ENCODE results near the gene SWAP70.
A peak's percentile ranks its signal among the peaks of the same experiment; 100 is the strongest.

The SWAP70 gene

GRCh38 chr11:9708544-9708943, 44.7 kb downstream of the SWAP70 start:
- Histone ChIP-seq H3K4me1 (ENCODE audit: insufficient read depth, low read length) (peaks cover 25% of the 10 kb centered on the region), H3K36me3 (ENCODE audit: insufficient read depth, low read length) (peaks cover 7% of the 10 kb centered on the region; the same call in 1 of the 2 replicates), H3K27ac (ENCODE audit: low read depth, low read length) (no peak overlapping the region), H3K27me3 (ENCODE audit: insufficient read depth, low read length) (no peaks in the 10 kb centered on the region), H3K4me3 (ENCODE audit: low read length) (no peak overlapping the region), H3K9ac (ENCODE audit: low read depth, low read length) (no peak overlapping the region), H3K9me3 (ENCODE audit: insufficient read depth, low read depth, low read length) (no peaks in the 10 kb centered on the region)
- 96% methylated on average over 1 of the region's 1 CpG for WGBS

GRCh38 chr11:9710223-9710622, 46.3 kb downstream of the SWAP70 start:
- no peak overlapping the region for H3K9ac ChIP-seq (ENCODE audit: low read depth, low read length)
- peaks cover 25% of the 10 kb centered on the region for H3K4me1 ChIP-seq (ENCODE audit: insufficient read depth, low read length)
- 0 out of 2 replicates have a peak, but pooled peaks cover 2% of the 10 kb centered on the region for H3K9me3 ChIP-seq (ENCODE audit: insufficient read depth, low read depth, low read length)
- no peak overlapping the region for H3K27ac ChIP-seq (ENCODE audit: low read depth, low read length)
- WGBS = 87% methylated on average over 4 of the region's 4 CpGs
- H3K27me3 ChIP-seq (ENCODE audit: insufficient read depth, low read length) = no peaks in the 10 kb centered on the region
- H3K4me3 ChIP-seq (ENCODE audit: low read length) = no peak overlapping the region
- peaks cover 18% of the 10 kb centered on the region for H3K36me3 ChIP-seq (ENCODE audit: insufficient read depth, low read length)

- no peak overlapping the region for H3K9ac ChIP-seq (ENCODE audit: low read depth, low read length)
- peak overlapping the region; percentile 17; the same call in 1 of the 2 replicates for H3K27ac ChIP-seq (ENCODE audit: low read depth, low read length)
- H3K4me3 ChIP-seq (ENCODE audit: low read length) = no peak overlapping the region
- H3K4me1 ChIP-seq (ENCODE audit: insufficient read depth, low read length) = peaks cover 25% of the 10 kb centered on the region
- peaks cover 25% of the 10 kb centered on the region for H3K36me3 ChIP-seq (ENCODE audit: insufficient read depth, low read length)
- 0 out of 2 replicates have a peak, but pooled peaks cover 2% of the 10 kb centered on the region for H3K9me3 ChIP-seq (ENCODE audit: insufficient read depth, low read depth, low read length)
- WGBS = 98% methylated on average over 1 of the region's 1 CpG
- no peaks in the 10 kb centered on the region for H3K27me3 ChIP-seq (ENCODE audit: insufficient read depth, low read length)
Measured at GRCh38 chr11:9710852-9711251, 47.0 kb downstream of the SWAP70 start.

- Histone ChIP-seq H3K9me3 (ENCODE audit: insufficient read depth, low read depth, low read length) (0 out of 2 replicates have a peak, but pooled peaks cover 2% of the 10 kb centered on the region), H3K4me1 (ENCODE audit: insufficient read depth, low read length) (peaks cover 25% of the 10 kb centered on the region), H3K27ac (ENCODE audit: low read depth, low read length) (peak overlapping the region; percentile 17; the same call in 1 of the 2 replicates), H3K36me3 (ENCODE audit: insufficient read depth, low read length) (peaks cover 25% of the 10 kb centered on the region), H3K9ac (ENCODE audit: low read depth, low read length) (no peak overlapping the region), H3K4me3 (ENCODE audit: low read length) (no peak overlapping the region), H3K27me3 (ENCODE audit: insufficient read depth, low read length) (no peaks in the 10 kb centered on the region)
- 71% methylated on average over 7 of the region's 7 CpGs for WGBS
Measured at GRCh38 chr11:9711454-9712307, 47.8 kb downstream of the SWAP70 start.

- Histone ChIP-seq H3K9me3 (ENCODE audit: insufficient read depth, low read depth, low read length) (0 out of 2 replicates have a peak, but pooled peaks cover 2% of the 10 kb centered on the region), H3K36me3 (ENCODE audit: insufficient read depth, low read length) (peaks cover 25% of the 10 kb centered on the region), H3K27me3 (ENCODE audit: insufficient read depth, low read length) (no peaks in the 10 kb centered on the region), H3K4me1 (ENCODE audit: insufficient read depth, low read length) (peaks cover 22% of the 10 kb centered on the region), H3K4me3 (ENCODE audit: low read length) (no peak overlapping the region), H3K27ac (ENCODE audit: low read depth, low read length) (no peak overlapping the region), H3K9ac (ENCODE audit: low read depth, low read length) (no peak overlapping the region)
- 87% methylated on average over 5 of the region's 5 CpGs for WGBS
Measured at GRCh38 chr11:9714272-9714940, 50.5 kb downstream of the SWAP70 start.

- peaks cover 28% of the 10 kb centered on the region for H3K36me3 ChIP-seq (ENCODE audit: insufficient read depth, low read length)
- no peak overlapping the region for H3K4me3 ChIP-seq (ENCODE audit: low read length)
- no peak overlapping the region for H3K9ac ChIP-seq (ENCODE audit: low read depth, low read length)
- peaks cover 6% of the 10 kb centered on the region for H3K4me1 ChIP-seq (ENCODE audit: insufficient read depth, low read length)
- WGBS = 78% methylated on average over 4 of the region's 4 CpGs
- no peaks in the 10 kb centered on the region for H3K27me3 ChIP-seq (ENCODE audit: insufficient read depth, low read length)
- H3K9me3 ChIP-seq (ENCODE audit: insufficient read depth, low read depth, low read length) = 0 out of 2 replicates have a peak, but pooled peaks cover 2% of the 10 kb centered on the region
- H3K27ac ChIP-seq (ENCODE audit: low read depth, low read length) = no peak overlapping the region
Measured at GRCh38 chr11:9716275-9717039, 52.6 kb downstream of the SWAP70 start.

GRCh38 chr11:9717040-9717357, 53.1 kb downstream of the SWAP70 start:
- Histone ChIP-seq H3K27me3 (ENCODE audit: insufficient read depth, low read length) (no peaks in the 10 kb centered on the region), H3K9ac (ENCODE audit: low read depth, low read length) (no peak overlapping the region), H3K4me3 (ENCODE audit: low read length) (no peak overlapping the region), H3K9me3 (ENCODE audit: insufficient read depth, low read depth, low read length) (0 out of 2 replicates have a peak, but pooled peaks cover 2% of the 10 kb centered on the region), H3K4me1 (ENCODE audit: insufficient read depth, low read length) (peaks cover under 1% of the 10 kb centered on the region; the same call in 1 of the 2 replicates), H3K27ac (ENCODE audit: low read depth, low read length) (no peak overlapping the region), H3K36me3 (ENCODE audit: insufficient read depth, low read length) (peaks cover 28% of the 10 kb centered on the region)
- 96% methylated on average over 3 of the region's 3 CpGs for WGBS

- 0 out of 2 replicates have a peak overlapping the region, but pooled peaks have one; percentile 7 for H3K27ac ChIP-seq (ENCODE audit: low read depth, low read length)
- no peaks in the 10 kb centered on the region for H3K27me3 ChIP-seq (ENCODE audit: insufficient read depth, low read length)
- peaks cover 6% of the 10 kb centered on the region for H3K4me1 ChIP-seq (ENCODE audit: insufficient read depth, low read length)
- H3K36me3 ChIP-seq (ENCODE audit: insufficient read depth, low read length) = peaks cover 28% of the 10 kb centered on the region
- H3K4me3 ChIP-seq (ENCODE audit: low read length) = no peak overlapping the region
- no peak overlapping the region for H3K9ac ChIP-seq (ENCODE audit: low read depth, low read length)
- 85% methylated on average over 2 of the region's 2 CpGs for whole genome bisulfite sequencing
- 0 out of 2 replicates have a peak, but pooled peaks cover 2% of the 10 kb centered on the region for H3K9me3 ChIP-seq (ENCODE audit: insufficient read depth, low read depth, low read length)
Measured at GRCh38 chr11:9717719-9718118, 53.8 kb downstream of the SWAP70 start.

GRCh38 chr11:9718147-9718546, 54.3 kb downstream of the SWAP70 start:
- no peaks in the 10 kb centered on the region for H3K27me3 ChIP-seq (ENCODE audit: insufficient read depth, low read length)
- H3K36me3 ChIP-seq (ENCODE audit: insufficient read depth, low read length) = peaks cover 28% of the 10 kb centered on the region
- peaks cover 10% of the 10 kb centered on the region for H3K4me1 ChIP-seq (ENCODE audit: insufficient read depth, low read length)
- no peak overlapping the region for H3K9ac ChIP-seq (ENCODE audit: low read depth, low read length)
- H3K27ac ChIP-seq (ENCODE audit: low read depth, low read length) = 0 out of 2 replicates have a peak overlapping the region, but pooled peaks have one; percentile 7
- no peak overlapping the region for H3K4me3 ChIP-seq (ENCODE audit: low read length)
- H3K9me3 ChIP-seq (ENCODE audit: insufficient read depth, low read depth, low read length) = 0 out of 2 replicates have a peak, but pooled peaks cover 2% of the 10 kb centered on the region

- peaks cover 13% of the 10 kb centered on the region for H3K4me1 ChIP-seq (ENCODE audit: insufficient read depth, low read length)
- WGBS = 95% methylated on average over 4 of the region's 4 CpGs
- H3K27ac ChIP-seq (ENCODE audit: low read depth, low read length) = no peak overlapping the region
- peaks cover 21% of the 10 kb centered on the region for H3K36me3 ChIP-seq (ENCODE audit: insufficient read depth, low read length)
- H3K9me3 ChIP-seq (ENCODE audit: insufficient read depth, low read depth, low read length) = 0 out of 2 replicates have a peak, but pooled peaks cover 2% of the 10 kb centered on the region
- no peak overlapping the region for H3K9ac ChIP-seq (ENCODE audit: low read depth, low read length)
- H3K27me3 ChIP-seq (ENCODE audit: insufficient read depth, low read length) = no peaks in the 10 kb centered on the region
- no peak overlapping the region for H3K4me3 ChIP-seq (ENCODE audit: low read length)
Measured at GRCh38 chr11:9719566-9720289, 55.9 kb downstream of the SWAP70 start.
